ENCODE data around the gene MLLT3. TPM values are rescaled to one million over a fixed set of nuclear protein-coding genes. Genes with fewer than 3 reads are reported as not detected.

The MLLT3 gene
- total RNA-seq, 1 donor from 2014 or later = 35.1 TPM

Small RNA genes lying within 50 kb of the gene (microRNA-seq; reads per million reads assigned to microRNA genes)
- gene MIR4473 (34.2 reads per million, percentile 53 among the genes with 10 or more reads in this experiment), gene MIR4474 (4.4 reads per million, percentile 16 among the genes with 10 or more reads in this experiment)

Other genes starting within 250 kb of the MLLT3 start
- 44.4 and 48.2 TPM in 2 replicates for gene FOCAD, start 61.8 kb upstream of the MLLT3 start, total RNA-seq